GM18517 (cell line): ENCODE results near the gene PDZRN3.
"Not testable (repeated sequence)": the region's sequence is repeated elsewhere in the genome, so short reads cannot be mapped to it uniquely, and the experiment has no call there.

Experiments used
- ATAC-seq: cut with Tn5 transposase; IDR thresholded peaks from one replicate; pipeline ENCODE4 v1.9.1; 2021; ENCODE audit warnings: mild to moderate bottlenecking, moderate library complexity; ENCODE audit not compliant: unreplicated experiment

Gene PDZRN3

GRCh38 chr3:73470860-73471259, 153.9 kb downstream of the PDZRN3 start:
- no peak for ATAC-seq

- no peak for ATAC-seq
Measured at GRCh38 chr3:73469331-73469730, 155.4 kb downstream of the PDZRN3 start.

GRCh38 chr3:73467211-73467610, 157.5 kb downstream of the PDZRN3 start:
- no peak for ATAC-seq

- ATAC-seq: no peak
Measured at GRCh38 chr3:73465926-73466325, 158.8 kb downstream of the PDZRN3 start.

GRCh38 chr3:73464126-73464525, 160.6 kb downstream of the PDZRN3 start:
- not testable (repeated sequence) for ATAC-seq

DNA sequence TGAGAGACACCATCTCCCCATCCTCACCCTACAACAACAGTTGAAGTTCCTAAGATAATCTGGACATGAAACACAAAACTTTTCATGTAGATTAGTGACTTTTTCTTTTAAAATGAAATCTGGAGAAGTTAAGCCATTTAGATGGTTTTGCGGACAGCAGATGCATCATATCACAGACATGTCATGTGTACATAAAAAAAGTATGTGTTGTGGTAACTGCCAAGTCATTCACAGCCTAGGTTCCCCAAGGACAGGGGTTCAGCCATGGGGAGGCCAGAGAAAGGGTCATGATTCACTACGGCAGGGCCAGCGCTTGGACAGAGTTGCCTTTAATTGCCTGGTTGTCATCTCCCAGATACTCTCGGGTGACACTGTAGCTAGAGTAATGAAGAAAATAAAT, 163.2 kb downstream of the PDZRN3 start:
- ATAC-seq: no peak

DNA sequence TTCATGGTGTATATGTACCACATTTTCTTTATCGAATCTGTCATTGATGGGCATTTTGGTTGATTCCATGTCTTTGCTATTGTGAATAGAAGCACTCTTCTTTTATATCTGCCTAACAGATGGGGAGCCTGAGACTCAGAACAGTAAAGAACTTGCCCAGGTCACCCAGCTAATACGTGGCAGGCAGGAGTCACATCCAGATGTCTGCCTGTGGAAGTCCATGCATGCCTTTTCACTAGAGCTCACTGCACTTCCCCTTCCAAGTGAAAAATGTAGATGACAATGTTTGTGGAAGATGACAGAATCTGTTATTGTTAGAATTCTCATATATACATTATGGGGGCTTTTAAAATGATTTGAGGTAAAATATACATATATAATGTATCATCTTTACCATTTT, 165.0 kb downstream of the PDZRN3 start:
- ATAC-seq: no peak

DNA sequence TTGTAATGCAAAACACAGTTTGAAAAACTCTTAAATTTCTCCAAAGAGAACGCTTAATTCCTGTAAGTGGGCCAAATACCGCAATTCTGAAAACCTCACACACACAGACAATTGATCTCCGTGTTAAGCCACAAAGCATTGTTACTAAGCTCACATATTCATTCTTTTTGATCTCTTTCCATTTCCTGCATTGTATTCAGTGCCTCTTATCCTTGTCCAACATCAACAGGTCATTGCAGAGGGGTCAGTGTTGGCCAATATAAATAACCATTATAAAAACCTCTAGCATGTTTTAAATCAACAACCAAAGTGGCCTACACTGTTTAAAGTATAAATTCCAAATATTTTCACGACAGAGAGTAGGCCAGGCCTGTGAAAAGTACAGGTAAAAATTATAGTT, 171.1 kb downstream of the PDZRN3 start:
- no peak for ATAC-seq

DNA sequence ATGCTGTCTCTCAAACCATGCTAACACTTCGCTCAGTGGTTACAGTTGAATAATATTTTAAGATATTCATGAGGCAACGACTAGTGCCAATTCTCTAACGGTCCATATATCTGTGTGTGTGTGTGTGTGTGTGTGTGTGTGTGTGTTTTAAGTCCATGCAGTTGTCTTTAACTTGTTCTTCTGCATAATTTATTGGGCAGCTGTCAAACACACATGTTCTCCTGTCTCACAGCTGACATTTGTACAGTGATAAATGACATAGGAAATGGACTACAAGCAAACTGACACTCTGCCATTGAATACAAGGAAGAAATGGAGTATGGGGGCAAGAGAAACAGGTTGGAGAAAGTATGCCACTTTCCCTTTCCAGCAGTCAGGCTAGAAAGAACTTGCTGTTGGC, 172.0 kb downstream of the PDZRN3 start:
- ATAC-seq: no peak

- peak; percentile 65 for ATAC-seq
Measured at GRCh38 chr3:73451301-73451944, 173.3 kb downstream of the PDZRN3 start.

DNA sequence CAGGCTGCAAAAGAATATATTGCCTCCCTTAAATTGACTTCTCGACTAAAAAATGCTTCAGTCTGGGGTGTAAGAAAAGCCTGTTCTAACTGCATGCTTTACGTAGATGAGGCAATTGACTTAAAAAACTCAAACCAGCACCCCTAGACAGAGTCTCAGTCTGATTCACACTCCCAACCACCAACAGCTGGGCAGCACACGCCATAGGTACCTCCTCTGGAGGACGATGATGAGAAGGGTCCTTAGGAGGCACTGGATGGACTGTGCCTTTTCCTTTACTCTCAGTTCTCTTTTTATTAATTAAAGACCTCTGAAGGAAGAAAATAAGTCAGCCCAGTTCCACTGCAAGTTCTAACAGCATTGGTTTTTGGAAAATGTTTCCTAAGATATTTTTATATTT, 175.0 kb downstream of the PDZRN3 start:
- peak; percentile 35 for ATAC-seq

DNA sequence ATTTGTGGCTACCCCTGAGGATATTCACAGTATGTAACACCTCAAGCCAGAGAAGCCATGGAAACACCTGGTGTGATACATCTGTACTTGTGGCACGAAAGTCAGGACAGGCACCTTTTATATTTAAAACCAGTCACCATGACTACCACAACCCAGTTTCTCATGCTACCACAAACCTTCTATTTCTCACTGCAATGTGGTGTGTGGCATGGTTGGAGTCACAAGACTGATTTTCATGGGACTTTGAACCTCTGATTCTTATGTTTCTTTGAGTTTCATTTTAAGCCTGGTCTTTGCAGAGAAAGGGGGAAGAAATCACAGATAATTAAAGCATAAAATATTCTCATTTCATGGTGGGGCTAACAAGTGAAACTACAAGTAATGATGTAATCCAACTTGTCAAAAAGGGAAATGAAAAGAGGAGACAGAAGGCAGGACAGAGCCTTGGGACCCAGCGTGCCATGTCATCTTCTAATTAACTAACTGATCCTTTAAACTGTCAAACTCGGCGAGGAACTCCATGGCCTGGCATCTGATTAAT, 175.9 kb downstream of the PDZRN3 start:
- ATAC-seq: peak; percentile 90

GRCh38 chr3:73448041-73448440, 176.7 kb downstream of the PDZRN3 start:
- no peak for ATAC-seq

GRCh38 chr3:73447111-73447510, 177.6 kb downstream of the PDZRN3 start:
- ATAC-seq: no peak

GRCh38 chr3:73446467-73447110, 178.2 kb downstream of the PDZRN3 start:
- no peak for ATAC-seq

GRCh38 chr3:73442886-73443285, 181.9 kb downstream of the PDZRN3 start:
- ATAC-seq: no peak

DNA sequence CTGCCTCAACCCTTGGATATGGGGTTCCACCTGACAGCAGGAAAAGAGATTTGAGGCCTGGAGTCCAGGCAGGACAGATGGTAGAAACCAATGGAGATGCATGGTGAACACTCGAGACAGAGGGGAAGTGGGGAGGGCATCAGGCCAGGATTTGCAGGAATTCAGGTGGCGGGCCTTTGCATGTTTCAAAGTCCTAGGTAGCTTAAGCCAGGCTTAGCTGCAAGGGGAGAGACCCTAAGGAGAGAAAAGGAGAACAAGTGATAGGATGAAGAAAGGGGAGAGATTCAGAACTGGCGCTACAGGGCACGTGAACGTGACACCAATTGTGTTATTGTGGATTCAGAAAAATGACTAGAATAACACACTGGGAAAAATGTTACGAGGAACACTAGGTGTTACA, 182.6 kb downstream of the PDZRN3 start:
- ATAC-seq: no peak

- no peak for ATAC-seq
Measured at GRCh38 chr3:73437828-73438227, 186.9 kb downstream of the PDZRN3 start.

GRCh38 chr3:73435055-73435454, 189.7 kb downstream of the PDZRN3 start:
- no peak for ATAC-seq

DNA sequence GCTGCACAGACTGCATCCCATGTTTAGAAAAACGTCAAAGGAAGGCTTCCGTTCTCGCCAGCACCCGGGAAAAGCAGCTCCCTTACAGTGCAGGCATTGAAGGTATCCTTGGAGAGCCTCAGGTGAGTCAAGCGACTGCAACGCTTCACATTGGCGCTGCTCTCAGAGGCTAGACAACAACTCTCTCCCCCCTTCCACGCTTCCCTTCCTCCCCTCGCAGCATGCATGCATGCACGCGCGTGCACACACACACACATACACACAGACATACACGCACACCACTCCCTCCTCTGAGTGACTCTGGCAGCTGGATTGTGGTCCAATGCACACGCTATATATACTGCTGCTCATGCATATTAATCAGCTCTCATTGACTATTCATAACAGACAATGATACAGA, 191.1 kb downstream of the PDZRN3 start:
- no peak for ATAC-seq

GRCh38 chr3:73433079-73433478, 191.7 kb downstream of the PDZRN3 start:
- ATAC-seq: no peak

GRCh38 chr3:73432706-73433032, 192.1 kb downstream of the PDZRN3 start:
- ATAC-seq: no peak
